ENCODE results near the gene STARD3NL.

The STARD3NL gene

DNA sequence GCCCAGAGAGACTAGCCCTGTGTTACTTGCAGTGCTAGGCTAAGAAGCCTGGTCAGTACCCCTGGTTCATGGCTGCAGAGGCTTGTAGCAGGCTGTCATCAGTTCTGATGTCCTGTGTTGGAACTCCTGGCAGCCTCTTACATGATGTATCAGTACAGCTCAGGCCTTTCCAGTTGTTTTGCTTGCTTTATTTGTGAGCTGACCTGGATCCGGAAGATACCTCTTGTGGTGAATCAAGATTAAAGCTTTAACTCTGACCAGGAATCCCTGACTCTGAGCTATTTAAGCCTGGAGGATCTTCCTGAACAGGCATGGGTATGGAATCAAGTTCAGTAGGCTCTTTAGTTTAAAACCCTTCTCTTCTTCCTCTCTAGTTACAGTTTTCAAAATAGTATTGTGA is 4.4 kb downstream of the STARD3NL start:
- DNase-seq (ENCODE audit: low read depth), result no peak
- TF ChIP-seq, protein P1, sequence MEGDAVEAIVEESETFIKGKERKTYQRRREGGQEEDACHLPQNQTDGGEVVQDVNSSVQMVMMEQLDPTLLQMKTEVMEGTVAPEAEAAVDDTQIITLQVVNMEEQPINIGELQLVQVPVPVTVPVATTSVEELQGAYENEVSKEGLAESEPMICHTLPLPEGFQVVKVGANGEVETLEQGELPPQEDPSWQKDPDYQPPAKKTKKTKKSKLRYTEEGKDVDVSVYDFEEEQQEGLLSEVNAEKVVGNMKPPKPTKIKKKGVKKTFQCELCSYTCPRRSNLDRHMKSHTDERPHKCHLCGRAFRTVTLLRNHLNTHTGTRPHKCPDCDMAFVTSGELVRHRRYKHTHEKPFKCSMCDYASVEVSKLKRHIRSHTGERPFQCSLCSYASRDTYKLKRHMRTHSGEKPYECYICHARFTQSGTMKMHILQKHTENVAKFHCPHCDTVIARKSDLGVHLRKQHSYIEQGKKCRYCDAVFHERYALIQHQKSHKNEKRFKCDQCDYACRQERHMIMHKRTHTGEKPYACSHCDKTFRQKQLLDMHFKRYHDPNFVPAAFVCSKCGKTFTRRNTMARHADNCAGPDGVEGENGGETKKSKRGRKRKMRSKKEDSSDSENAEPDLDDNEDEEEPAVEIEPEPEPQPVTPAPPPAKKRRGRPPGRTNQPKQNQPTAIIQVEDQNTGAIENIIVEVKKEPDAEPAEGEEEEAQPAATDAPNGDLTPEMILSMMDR (IDR thresholded peaks at IDR 0.05; ENCODE audit: low read length, missing control alignments), result no peak
- no peak overlapping the region for H3K4me3 ChIP-seq (replicated peaks; ENCODE audit: low read depth, low read length)

DNA sequence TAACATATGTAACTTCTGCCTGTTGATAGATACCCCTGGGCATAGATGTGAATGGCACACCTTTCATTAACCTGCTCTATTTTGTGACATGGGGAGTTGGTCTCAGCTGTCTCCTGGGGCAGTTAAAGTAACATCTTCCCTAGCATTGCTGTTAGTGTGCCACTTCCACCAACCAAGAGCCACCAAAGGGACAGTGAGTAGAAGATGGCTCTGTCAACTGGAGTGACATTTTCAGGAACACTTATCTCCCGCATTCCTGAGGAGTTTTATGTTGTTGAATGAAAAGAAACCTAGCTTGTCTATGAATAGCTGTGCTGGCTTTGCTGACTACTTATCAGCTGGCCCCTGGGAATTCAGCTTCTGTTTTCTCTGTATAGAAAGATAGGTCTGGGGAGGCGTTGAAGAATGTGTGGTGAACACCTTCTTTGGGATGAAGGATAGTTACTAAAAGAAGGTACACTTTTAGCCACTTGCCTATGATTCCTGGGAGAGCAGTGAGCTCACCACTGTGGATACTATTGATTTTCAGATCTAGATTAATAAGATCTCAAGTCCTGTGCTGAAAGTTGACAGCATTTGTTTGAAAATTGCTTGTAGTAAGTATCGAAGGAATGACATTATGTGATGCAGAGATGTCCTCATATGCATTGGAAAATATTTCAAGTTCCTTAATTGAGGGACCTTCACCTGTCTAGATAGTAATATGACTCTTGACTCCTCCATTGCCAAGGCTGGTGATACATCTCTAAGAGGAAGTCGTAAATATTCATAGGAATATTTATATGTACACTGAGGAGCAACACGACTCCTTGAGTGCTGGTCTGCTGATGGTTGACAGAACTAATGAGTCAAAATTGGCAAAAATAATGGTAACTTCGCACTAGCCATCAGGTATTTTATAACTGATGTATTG is 7.6 kb downstream of the STARD3NL start:
- DNase-seq (ENCODE audit: low read depth), result no peak
- no peak overlapping the region for H3K4me3 ChIP-seq (replicated peaks; ENCODE audit: low read depth, low read length)
- TF ChIP-seq, protein P1 (IDR thresholded peaks at IDR 0.05; ENCODE audit: low read length, missing control alignments), result no peak

DNA sequence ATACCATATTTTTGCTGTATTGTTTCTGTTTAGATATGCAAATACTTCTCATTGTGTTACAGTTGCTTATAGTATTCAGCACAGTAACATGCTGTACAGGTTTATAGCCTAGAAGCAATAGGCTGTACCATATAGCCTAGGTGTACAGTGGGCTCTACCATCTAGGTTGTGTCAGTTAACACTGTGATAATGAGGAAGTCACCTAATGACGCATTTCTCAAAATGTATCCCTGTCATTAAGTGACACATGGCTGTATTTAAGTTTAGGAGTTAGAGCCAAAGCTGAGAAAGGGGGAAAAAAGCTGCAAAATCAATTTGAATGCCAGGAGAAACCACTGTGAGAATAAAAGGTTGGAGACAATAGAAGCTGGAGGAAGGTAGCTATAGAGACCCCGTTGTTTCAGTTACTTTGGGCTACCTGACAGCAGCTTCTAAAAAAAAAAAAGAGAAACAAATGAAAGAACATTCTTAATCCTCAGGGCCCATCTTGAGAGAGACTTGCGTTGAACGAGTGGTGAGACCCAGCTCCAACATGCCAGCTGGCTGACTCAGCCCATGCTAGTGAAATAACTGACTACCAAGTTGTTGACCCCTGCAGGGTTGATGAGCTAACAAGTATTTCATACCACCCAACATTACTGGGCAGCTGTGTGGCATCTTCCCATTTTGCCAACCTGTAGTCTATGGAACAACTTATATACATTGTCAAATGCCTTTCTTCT is 8.7 kb downstream of the STARD3NL start:
- DNase-seq (ENCODE audit: low read depth), result peak; percentile 56
- TF ChIP-seq, protein P1 (IDR thresholded peaks at IDR 0.05; ENCODE audit: low read length, missing control alignments), result no peak
- no peak overlapping the region for H3K4me3 ChIP-seq (replicated peaks; ENCODE audit: low read depth, low read length)

DNA sequence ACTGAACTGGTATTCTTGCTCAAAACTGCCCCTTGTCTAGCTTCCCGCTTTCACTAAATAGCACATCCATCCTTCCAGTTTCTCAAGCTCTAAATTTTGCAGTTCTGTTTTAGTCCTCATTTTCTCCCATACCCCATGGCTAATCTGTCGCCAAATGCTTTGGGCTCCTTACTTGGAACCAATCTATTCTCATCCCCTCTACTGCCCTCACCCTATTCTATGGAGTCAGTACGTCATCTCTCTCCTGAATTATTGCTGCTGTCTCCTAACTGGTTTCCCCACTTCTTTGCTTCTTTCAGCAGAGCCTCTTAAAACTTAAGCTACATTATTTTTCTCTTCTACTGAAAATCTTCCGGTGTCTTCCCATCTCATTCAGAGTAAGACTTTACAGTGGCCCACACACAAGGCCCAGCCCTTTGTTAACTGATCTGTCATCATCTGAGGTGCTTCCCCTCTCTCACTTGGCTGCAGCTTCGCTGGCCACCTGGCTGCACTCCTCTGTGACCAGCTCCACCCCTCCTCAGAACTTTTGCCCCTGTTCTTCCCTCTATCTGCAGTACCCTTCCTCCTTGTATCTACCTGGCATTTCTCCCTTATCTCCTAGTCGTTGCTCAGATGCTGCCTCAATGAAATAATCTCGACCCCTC is 9.9 kb downstream of the STARD3NL start:
- DNase-seq (ENCODE audit: low read depth), result no peak
- no peak overlapping the region for H3K4me3 ChIP-seq (replicated peaks; ENCODE audit: low read depth, low read length)
- TF ChIP-seq, protein P1 (IDR thresholded peaks at IDR 0.05; ENCODE audit: low read length, missing control alignments), result no peak

DNA sequence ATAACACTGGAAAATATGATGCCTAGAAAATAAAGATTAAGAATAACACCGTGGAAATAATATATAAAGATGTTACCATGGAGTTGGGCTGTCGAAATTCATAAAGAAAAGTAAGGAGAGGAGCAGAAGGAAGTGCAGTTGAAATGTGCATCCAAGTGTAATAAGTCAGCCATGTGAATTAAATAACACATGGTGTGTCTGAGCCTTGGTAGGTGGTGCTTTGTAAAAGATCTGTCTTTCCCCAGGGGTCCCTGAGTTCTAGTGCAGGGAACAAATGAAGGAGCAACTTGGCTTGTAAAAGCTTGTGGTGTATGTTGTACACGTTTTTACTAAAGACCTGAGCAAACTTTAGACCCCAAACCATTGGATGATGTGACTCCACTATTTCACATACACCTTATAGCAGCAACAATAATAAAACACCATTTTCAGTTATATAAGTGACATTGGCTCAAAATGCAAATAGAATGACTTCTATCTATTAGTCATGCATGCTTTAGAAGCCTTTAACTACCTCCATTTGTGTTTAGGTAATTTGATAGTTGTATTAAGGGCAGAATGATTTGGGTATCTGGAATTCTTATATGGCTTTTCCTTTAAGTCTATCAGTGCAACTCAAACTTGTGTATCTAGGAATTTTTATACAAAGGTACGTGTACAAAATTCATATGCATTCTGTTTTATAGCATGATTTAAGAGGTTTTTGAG is 11.3 kb downstream of the STARD3NL start:
- TF ChIP-seq, protein P1 (IDR thresholded peaks at IDR 0.05; ENCODE audit: low read length, missing control alignments), result no peak
- no peak for DNase-seq (ENCODE audit: low read depth)
- no peak overlapping the region for H3K4me3 ChIP-seq (replicated peaks; ENCODE audit: low read depth, low read length)

DNA sequence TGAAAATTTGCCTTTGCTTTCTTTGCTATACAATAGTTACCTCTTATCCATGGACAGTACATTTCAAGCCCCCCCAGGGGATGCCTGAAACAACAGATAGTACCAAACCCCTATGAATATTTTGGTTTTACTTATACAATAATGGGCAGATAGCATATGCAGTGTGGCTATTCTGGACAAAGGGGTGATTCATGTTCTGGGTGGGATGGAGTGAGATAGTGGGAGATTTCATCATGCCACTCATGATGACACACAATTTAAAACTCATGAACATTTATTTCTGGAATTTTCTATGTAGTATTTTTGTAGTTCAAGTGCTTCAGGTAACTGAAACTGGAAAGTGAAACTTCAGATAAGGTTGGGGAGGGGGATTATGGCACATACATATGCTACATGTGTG is 12.0 kb downstream of the STARD3NL start:
- peak; percentile 60 for DNase-seq (ENCODE audit: low read depth)
- TF ChIP-seq, protein P1 (IDR thresholded peaks at IDR 0.05; ENCODE audit: low read length, missing control alignments), result no peak
- H3K4me3 ChIP-seq (replicated peaks; ENCODE audit: low read depth, low read length), result no peak overlapping the region
